C4-2B (cell line): ENCODE results near the gene PIGQ.

Experiments
- H3K27ac ChIP-seq: fragments of 450-650 bp; 2 replicates; pipeline ENCODE4 v1.5.1; 2017
- ZFX ChIP-seq: fragments of 450-650 bp; IDR thresholded peaks from 2 replicates; pipeline ENCODE4 v1.6.1; 2017
- TF ChIP-seq, protein P1 (sequence below): fragments of 450-650 bp; conservative IDR thresholded peaks from 2 replicates; pipeline ENCODE4 v1.5.1; 2017; ENCODE audit warnings: mild to moderate bottlenecking

Gene PIGQ

DNA sequence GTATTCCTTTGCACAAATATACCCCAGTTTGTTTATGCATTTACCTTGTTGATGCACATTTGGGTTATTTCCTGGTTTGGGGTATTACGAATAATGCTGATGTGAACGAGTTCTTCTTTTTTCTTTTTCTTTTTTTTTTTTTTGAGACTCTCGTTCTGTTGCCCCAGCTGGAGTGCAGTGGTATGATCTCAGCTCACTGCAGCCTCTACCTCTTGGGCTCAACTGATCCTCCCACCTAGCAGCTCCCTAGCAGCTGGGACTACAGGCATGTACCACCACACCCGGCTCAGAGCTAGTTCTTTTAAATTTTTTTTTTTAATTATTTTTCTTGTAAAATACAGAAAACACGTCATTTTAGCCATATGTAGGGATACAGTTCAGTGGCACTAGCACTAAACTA lies 34.2 kb downstream of the PIGQ start:
- H3K27ac ChIP-seq: no peak overlapping the region
- TF ChIP-seq ZFX: no peak
- TF ChIP-seq, protein P1, sequence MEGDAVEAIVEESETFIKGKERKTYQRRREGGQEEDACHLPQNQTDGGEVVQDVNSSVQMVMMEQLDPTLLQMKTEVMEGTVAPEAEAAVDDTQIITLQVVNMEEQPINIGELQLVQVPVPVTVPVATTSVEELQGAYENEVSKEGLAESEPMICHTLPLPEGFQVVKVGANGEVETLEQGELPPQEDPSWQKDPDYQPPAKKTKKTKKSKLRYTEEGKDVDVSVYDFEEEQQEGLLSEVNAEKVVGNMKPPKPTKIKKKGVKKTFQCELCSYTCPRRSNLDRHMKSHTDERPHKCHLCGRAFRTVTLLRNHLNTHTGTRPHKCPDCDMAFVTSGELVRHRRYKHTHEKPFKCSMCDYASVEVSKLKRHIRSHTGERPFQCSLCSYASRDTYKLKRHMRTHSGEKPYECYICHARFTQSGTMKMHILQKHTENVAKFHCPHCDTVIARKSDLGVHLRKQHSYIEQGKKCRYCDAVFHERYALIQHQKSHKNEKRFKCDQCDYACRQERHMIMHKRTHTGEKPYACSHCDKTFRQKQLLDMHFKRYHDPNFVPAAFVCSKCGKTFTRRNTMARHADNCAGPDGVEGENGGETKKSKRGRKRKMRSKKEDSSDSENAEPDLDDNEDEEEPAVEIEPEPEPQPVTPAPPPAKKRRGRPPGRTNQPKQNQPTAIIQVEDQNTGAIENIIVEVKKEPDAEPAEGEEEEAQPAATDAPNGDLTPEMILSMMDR: no peak

DNA sequence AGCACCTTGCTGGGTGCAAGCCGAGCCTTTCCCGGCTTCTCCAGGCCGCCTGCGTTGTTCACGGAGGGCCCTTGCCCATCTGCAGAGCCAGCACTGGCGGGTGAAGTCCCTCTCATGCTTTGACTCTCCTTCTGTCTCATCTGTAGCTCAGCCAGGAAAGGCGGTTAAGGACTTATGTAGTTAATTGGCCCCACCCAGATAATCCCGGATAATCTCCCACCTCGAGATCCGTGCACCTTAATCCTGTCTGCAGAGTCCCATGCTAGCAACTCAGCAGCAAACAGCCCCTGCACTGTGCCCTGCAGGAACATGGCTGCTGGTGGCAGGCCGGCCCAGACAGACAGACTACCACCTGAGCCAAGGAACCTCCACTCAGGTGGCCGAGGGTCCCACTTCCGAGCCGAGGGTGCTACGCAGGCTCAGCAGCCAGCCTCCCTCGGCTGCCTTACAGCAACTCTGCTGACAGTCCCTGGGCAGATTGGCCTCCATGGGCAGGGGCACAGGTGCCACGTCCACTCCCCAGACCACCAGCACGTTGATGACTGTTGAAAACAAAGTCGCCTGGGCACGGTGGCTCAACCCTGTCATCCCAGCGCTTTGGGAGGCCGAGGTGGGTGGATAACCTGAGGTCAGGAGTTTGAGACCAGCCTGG lies 37.0 kb downstream of the PIGQ start:
- no peak for TF ChIP-seq ZFX
- TF ChIP-seq, protein P1: no peak
- no peak overlapping the region for H3K27ac ChIP-seq

GRCh38 chr16:608019-608418 lies 38.3 kb downstream of the PIGQ start:
- TF ChIP-seq, protein P1: no peak
- TF ChIP-seq ZFX: no peak
- H3K27ac ChIP-seq: no peak overlapping the region

DNA sequence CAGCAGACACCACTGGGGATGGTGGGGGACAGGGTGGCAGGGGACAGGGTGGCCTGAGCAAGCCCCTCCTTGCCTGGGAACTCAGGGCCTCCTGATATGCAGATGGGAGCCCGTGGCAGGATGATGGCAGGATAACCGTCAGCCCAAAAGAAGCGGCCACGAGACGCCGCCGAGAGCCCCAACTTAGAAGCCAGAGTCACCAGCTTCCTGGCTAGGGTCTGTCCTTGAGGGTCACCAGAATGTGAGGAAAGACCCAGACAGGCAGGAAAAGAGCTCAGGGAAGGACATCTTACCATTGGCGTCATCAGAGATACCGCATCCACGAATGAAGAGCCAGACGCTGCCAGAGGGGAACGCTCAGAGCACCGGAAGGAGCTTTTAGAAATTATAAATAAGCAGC lies 39.5 kb downstream of the PIGQ start:
- no peak overlapping the region for H3K27ac ChIP-seq
- TF ChIP-seq, protein P1: no peak
- no peak for TF ChIP-seq ZFX

DNA sequence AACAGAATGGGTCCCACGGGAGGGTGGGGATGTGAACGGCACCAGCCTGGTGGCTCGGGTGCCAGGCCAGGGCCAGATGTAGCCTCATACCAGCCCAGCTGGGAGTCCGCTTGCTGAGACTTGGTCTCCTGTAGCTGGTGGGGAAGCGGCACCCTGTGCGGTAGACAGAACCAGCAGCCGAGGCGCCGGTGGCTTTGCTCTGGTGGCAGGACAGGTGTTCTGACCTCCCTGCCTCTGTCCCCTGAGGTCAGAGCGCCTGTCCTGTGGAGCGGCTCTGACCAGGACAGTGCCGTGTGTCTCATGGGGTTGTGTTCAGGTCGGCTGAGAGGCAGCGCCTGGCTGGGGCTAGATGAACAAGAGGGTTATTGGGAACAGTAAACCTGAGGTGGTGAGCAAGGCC lies 40.2 kb downstream of the PIGQ start:
- no peak overlapping the region for H3K27ac ChIP-seq
- TF ChIP-seq ZFX: no peak
- TF ChIP-seq, protein P1: no peak

GRCh38 chr16:610513-611381 lies 41.0 kb downstream of the PIGQ start:
- TF ChIP-seq ZFX: no peak
- TF ChIP-seq, protein P1: no peak; the same call in 1 of the 2 replicates
- no peak overlapping the region for H3K27ac ChIP-seq

DNA sequence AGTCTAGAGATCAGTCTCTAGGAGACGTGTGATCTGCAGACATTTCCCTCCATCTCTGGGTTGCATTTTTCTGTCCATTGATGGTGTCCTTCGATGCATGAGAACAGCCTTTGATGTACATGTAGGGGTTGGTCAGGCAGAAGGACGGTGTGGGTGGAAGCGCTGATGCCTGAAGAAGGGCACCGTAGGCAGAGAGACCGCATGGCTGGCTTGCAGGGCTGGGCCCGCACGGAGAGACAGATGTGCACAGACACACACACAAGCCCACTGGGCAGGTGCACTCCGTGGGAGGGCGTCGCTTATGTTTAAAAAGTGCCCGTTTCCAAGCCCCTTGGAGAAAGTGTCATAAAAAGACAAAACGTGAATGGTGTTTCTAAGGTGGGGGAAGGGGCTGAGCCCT lies 45.4 kb downstream of the PIGQ start:
- no peak overlapping the region for H3K27ac ChIP-seq
- TF ChIP-seq, protein P1: no peak
- no peak for TF ChIP-seq ZFX
